Nephron (organoid): ENCODE measurements around the gene PUSL1.

Source experiments
- H3K27ac Mint-ChIP-seq, 3 experiments: 2 replicates each; pipeline ENCODE4 v1.8.0; 2020; ENCODE audit warnings: mixed read lengths in 3 of 3, mild to moderate bottlenecking in 2 of 3, moderate library complexity in 1 of 3
- H3K27me3 Mint-ChIP-seq: 2 replicates; pipeline ENCODE4 v1.8.0; 2021; ENCODE audit warnings: low read depth, mild to moderate bottlenecking, moderate library complexity, mixed read lengths
- H3K36me3 Mint-ChIP-seq: 2 replicates; pipeline ENCODE4 v1.8.0; 2020; ENCODE audit warnings: low read depth, mixed read lengths
- H3K4me1 Mint-ChIP-seq: 2 replicates; pipeline ENCODE4 v1.8.0; 2020; ENCODE audit warnings: mixed read lengths
- H3K4me3 Mint-ChIP-seq, 3 experiments: 2 replicates each; pipeline ENCODE4 v1.8.0; 2020; ENCODE audit warnings: mild to moderate bottlenecking in 3 of 3, mixed read lengths in 3 of 3, moderate library complexity in 2 of 3
- H3K9me3 Mint-ChIP-seq: 2 replicates; pipeline ENCODE4 v1.8.0; 2020; ENCODE audit warnings: mixed read lengths
- TF ChIP-seq, protein P1 (sequence below), 3 experiments: fragments of 200-600 bp; sonication (generic); IDR thresholded peaks; one replicate each; pipeline ENCODE4 v1.5.0; 2021; ENCODE audit warnings: antibody characterized with exemption in 3 of 3; ENCODE audit not compliant: unreplicated experiment in 3 of 3

The PUSL1 gene

DNA sequence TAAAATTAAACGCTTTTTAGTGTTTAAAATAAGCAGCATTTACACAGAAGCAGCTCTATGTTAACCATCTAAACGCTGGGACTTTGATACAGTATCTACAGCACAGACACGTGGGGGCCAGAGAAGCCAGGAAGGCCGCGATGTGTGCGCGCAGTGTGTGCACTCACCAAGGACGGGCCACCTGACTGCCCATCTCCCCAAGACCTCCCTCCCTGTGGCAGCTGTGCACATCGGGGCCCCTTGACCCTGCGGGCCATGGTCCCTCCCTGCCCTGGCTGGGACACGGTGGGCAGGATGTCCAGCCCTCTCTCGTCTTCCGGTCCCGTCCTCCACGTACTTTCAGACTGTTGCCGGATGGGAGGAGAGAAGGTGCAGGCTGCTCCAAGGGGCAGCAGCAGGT is 26.9 kb downstream of the PUSL1 start:
- Mint-ChIP-seq H3K27me3 (no peaks in the 10 kb centered on the region), H3K36me3 (no peaks in the 10 kb centered on the region), H3K27ac (no peak overlapping the region), H3K9me3 (no peaks in the 10 kb centered on the region), H3K4me3 (no peak overlapping the region), H3K4me1 (no peaks in the 10 kb centered on the region)
- TF ChIP-seq, protein P1, sequence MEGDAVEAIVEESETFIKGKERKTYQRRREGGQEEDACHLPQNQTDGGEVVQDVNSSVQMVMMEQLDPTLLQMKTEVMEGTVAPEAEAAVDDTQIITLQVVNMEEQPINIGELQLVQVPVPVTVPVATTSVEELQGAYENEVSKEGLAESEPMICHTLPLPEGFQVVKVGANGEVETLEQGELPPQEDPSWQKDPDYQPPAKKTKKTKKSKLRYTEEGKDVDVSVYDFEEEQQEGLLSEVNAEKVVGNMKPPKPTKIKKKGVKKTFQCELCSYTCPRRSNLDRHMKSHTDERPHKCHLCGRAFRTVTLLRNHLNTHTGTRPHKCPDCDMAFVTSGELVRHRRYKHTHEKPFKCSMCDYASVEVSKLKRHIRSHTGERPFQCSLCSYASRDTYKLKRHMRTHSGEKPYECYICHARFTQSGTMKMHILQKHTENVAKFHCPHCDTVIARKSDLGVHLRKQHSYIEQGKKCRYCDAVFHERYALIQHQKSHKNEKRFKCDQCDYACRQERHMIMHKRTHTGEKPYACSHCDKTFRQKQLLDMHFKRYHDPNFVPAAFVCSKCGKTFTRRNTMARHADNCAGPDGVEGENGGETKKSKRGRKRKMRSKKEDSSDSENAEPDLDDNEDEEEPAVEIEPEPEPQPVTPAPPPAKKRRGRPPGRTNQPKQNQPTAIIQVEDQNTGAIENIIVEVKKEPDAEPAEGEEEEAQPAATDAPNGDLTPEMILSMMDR (IDR thresholded peaks at IDR 0.05; ENCODE audit: unreplicated experiment in 3 of 3), result no peak

DNA sequence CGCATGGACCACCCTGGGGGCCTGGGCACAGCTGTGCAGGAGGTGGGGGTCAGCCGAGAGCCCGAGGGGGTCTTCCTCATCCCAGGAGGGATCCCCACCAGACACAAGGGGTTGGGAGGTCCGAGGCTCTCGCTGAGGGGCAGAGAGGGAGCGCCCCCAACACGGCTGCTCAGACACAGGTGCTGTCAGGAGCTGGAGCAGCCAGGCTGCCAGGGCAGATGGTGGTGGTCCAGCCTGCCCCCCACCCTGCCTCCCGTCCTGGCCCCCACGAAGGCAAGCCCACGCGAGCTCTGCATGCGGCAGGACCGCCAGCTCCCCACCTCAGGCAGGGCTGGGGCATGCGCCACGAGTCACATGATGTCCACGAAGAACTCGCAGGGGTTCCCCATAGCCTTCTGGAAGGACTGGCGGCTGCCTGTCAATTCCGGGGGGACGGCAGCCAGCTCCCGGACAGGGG is 27.4 kb downstream of the PUSL1 start:
- Mint-ChIP-seq H3K9me3 (no peaks in the 10 kb centered on the region), H3K4me1 (no peaks in the 10 kb centered on the region), H3K4me3 (no peak overlapping the region), H3K36me3 (peaks cover 4% of the 10 kb centered on the region), H3K27me3 (no peaks in the 10 kb centered on the region), H3K27ac (no peak overlapping the region)
- TF ChIP-seq, protein P1 (IDR thresholded peaks at IDR 0.05; ENCODE audit: unreplicated experiment in 3 of 3), result no peak

DNA sequence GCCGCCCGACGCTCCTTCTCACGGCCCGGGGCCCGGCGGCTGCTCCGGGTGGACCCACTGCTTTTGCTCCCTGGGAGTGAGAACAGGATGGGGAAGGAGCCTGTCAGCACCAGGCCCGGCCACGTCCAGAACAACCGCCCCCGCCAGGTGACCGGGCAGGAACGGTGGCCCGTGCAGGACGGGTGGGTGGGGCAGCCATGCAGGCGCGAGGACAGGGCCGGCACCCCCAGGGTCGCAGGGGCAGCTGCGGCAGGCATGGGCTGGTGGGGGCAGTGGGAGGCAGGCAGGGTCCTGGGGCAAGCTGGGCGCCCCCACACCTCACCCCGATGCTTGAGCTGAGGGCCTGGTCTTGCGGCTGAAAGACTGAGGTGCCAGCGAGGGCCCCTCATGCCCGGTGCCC is 28.0 kb downstream of the PUSL1 start:
- no peak overlapping the region for H3K27ac Mint-ChIP-seq
- TF ChIP-seq, protein P1 (IDR thresholded peaks at IDR 0.05; ENCODE audit: unreplicated experiment in 3 of 3), result no peak
- H3K36me3 Mint-ChIP-seq, result peaks cover 10% of the 10 kb centered on the region
- no peaks in the 10 kb centered on the region for H3K27me3 Mint-ChIP-seq
- no peaks in the 10 kb centered on the region for H3K9me3 Mint-ChIP-seq
- H3K4me3 Mint-ChIP-seq, result no peak overlapping the region
- no peaks in the 10 kb centered on the region for H3K4me1 Mint-ChIP-seq

DNA sequence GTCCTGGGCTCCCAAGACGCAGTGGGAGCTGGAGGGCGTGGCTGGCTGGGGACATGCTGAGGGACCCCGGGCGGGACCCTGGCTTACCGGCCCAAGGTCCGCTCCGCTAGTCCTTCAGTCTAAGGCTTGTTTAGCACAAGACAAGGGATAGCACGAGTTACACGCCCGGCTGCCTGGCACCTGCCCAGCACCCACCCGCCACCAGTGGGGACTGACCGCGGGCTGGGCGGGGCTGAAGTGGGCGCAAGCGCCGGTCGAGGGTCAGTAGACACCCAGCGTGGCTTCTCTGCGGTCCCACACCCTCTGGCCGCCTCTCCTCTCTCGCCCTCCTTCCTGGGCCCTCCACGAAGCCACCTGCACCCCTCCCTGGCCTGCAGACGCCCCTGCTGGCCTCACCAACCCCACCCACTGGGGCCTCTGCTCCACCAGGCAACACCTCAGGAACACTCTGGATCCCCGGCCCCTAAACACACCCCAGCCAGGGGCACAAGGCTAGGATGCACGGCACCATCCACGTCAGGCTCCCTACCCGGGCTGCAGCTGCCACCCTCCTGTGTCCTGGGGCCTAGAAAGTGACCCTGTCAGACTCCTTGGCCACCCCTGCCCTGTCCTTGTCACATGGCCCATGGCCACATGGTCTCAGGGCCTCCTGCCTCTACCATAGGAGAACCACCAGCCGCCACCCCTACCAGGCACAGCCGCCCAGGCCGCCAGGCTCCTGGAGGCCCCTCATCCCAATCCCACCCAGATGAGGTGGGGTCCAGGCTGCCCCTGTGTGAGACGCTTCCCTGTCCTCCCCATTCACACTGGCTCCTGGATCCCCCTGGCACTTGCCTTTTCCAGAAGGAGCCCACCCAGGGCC is 28.8 kb downstream of the PUSL1 start:
- no peaks in the 10 kb centered on the region for H3K4me1 Mint-ChIP-seq
- TF ChIP-seq, protein P1 (IDR thresholded peaks at IDR 0.05; ENCODE audit: unreplicated experiment in 3 of 3), result no peak
- H3K27ac Mint-ChIP-seq, result no peak overlapping the region
- no peaks in the 10 kb centered on the region for H3K27me3 Mint-ChIP-seq
- peaks cover 10% of the 10 kb centered on the region for H3K36me3 Mint-ChIP-seq
- H3K9me3 Mint-ChIP-seq, result no peaks in the 10 kb centered on the region
- no peak overlapping the region for H3K4me3 Mint-ChIP-seq

DNA sequence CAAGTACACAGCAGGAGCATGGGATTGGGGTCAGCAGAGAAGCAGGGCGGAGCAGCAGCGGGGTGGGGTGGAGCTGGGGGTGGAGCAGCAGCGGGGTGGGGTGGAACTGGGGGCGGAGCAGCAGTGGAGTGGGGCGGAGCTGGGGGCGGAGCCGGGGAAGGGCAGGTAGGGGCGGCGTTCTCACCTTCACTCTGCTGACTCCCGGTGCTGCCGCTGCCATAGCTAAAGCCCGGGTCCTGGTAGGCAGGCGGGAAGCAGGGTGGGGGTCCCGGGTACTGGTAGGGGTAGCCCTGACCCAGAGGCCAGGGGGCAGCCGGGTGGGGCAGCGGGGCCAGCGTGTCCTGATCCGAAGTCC is 29.4 kb downstream of the PUSL1 start:
- Mint-ChIP-seq H3K36me3 (peaks cover 10% of the 10 kb centered on the region), H3K4me1 (no peaks in the 10 kb centered on the region), H3K4me3 (no peak overlapping the region), H3K9me3 (no peaks in the 10 kb centered on the region), H3K27me3 (no peaks in the 10 kb centered on the region), H3K27ac (no peak overlapping the region)
- TF ChIP-seq, protein P1 (IDR thresholded peaks at IDR 0.05; ENCODE audit: unreplicated experiment in 3 of 3), result no peak

DNA sequence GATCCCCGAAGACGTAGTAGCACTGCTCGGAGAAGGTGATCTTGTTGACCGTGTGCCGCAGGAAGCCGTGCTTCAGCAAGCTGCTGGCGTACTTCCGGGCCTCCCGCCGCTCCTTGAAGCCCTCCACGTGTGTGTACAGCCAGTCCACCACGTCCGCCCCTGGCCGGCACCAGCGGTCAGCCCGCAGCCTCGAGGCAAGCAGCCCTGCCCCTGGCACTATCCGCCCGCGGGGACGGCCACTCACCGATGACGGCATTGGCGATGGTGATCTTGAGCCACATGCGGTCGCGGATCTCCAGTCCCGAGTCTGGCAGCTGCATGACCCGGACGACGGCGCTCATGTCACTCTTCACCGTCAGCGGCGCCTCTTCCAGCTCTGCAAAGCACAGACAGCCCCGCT is 29.9 kb downstream of the PUSL1 start:
- Mint-ChIP-seq H3K36me3 (peaks cover 10% of the 10 kb centered on the region), H3K27ac (no peak overlapping the region), H3K4me1 (no peaks in the 10 kb centered on the region), H3K9me3 (no peaks in the 10 kb centered on the region), H3K4me3 (no peak overlapping the region), H3K27me3 (no peaks in the 10 kb centered on the region)
- TF ChIP-seq, protein P1 (IDR thresholded peaks at IDR 0.05; ENCODE audit: unreplicated experiment in 3 of 3), result no peak
